Measurements from ENCODE around the gene PPP2R3A.
"Not testable (repeated sequence)": the region's sequence is repeated elsewhere in the genome, so short reads cannot be mapped to it uniquely, and the experiment has no call there.

The PPP2R3A gene

GRCh38 chr3:135965506-135966270 lies at the start of gene PPP2R3A:
TSS of gene PPP2R3A (plus strand) at chr3:135965728. CDS start at chr3:136001499, 35,771 bp downstream.
- DNase-seq (peak; percentile 75), ATAC-seq (peak; percentile 91)

- ATAC-seq (no peak), DNase-seq (no peak)
These were observed 49.2 kb upstream of the PPP2R3A start for GRCh38 chr3:135916310-135916709.

GRCh38 chr3:135917076-135917475 lies 48.5 kb upstream of the PPP2R3A start:
- ATAC-seq (no peak), DNase-seq (no peak)

- DNase-seq (no peak), ATAC-seq (no peak)
These were observed 47.5 kb upstream of the PPP2R3A start for GRCh38 chr3:135917927-135918597.

GRCh38 chr3:135918600-135918999 lies 46.9 kb upstream of the PPP2R3A start:
- ATAC-seq (no peak), DNase-seq (no peak)

GRCh38 chr3:135920275-135920674 lies 45.3 kb upstream of the PPP2R3A start:
- ATAC-seq: no peak
- no peak for DNase-seq

GRCh38 chr3:135922903-135923250 lies 42.7 kb upstream of the PPP2R3A start:
- ATAC-seq (no peak), DNase-seq (no peak)

- ATAC-seq (no peak), DNase-seq (no peak)
These were observed 41.0 kb upstream of the PPP2R3A start for GRCh38 chr3:135924506-135924905.

- ATAC-seq (no peak), DNase-seq (no peak)
These were observed 38.9 kb upstream of the PPP2R3A start for GRCh38 chr3:135926664-135927063.

GRCh38 chr3:135927155-135927554 lies 38.4 kb upstream of the PPP2R3A start:
- no peak for ATAC-seq
- DNase-seq: no peak

- ATAC-seq: no peak
- DNase-seq: no peak
These were observed 35.9 kb upstream of the PPP2R3A start for GRCh38 chr3:135929670-135930069.

GRCh38 chr3:135930255-135930654 lies 35.3 kb upstream of the PPP2R3A start:
- ATAC-seq (no peak), DNase-seq (no peak)

GRCh38 chr3:135935171-135935570 lies 30.4 kb upstream of the PPP2R3A start:
- ATAC-seq, DNase-seq: not testable (repeated sequence)

- not testable (repeated sequence) for ATAC-seq, DNase-seq
These were observed 27.8 kb upstream of the PPP2R3A start for GRCh38 chr3:135937766-135938165.

- DNase-seq (no peak), ATAC-seq (no peak)
These were observed 20.7 kb upstream of the PPP2R3A start for GRCh38 chr3:135944831-135945230.

- DNase-seq (no peak), ATAC-seq (no peak)
These were observed 14.6 kb upstream of the PPP2R3A start for GRCh38 chr3:135950941-135951340.

- DNase-seq: no peak
- ATAC-seq: no peak
These were observed 1.2 kb upstream of the PPP2R3A start for GRCh38 chr3:135964160-135964955.

GRCh38 chr3:135965129-135965505 lies 411 bp upstream of the PPP2R3A start:
- no peak for DNase-seq

GRCh38 chr3:135966271-135966961 lies 888 bp downstream of the PPP2R3A start:
- DNase-seq: no peak
- ATAC-seq: no peak

More at GRCh38 chr3:135965129-135965505, 411 bp upstream of the PPP2R3A start:
- ATAC-seq: no peak

- DNase-seq: no peak
- no peak for ATAC-seq
These were observed 1.4 kb downstream of the PPP2R3A start for GRCh38 chr3:135966962-135967274.

- ATAC-seq (no peak), DNase-seq (no peak)
These were observed 2.3 kb downstream of the PPP2R3A start for GRCh38 chr3:135967867-135968266.

GRCh38 chr3:135970506-135971116 lies 5.1 kb downstream of the PPP2R3A start:
- DNase-seq (no peak), ATAC-seq (no peak)

All from stimulated activated naive CD8-positive, alpha-beta T cell treated with anti-CD3 and anti-CD28 coated beads, Interleukin-15, Interleukin-2, amounts not matched to agents 100 U/mL and 50 U/mL, for 24 hours (primary cell).